IMR-90 (cell line): ENCODE data around the gene CEP70. TPM values are rescaled to one million over a fixed set of nuclear protein-coding genes. Genes with fewer than 3 reads are reported as not detected.

Experiments
- ATAC-seq: fragments of 200-7000 bp; cut with Tn5 transposase; 2 replicates; pipeline ENCODE4 v1.9.1; 2020; ENCODE audit warnings: low read depth, mild to moderate bottlenecking, moderate library complexity
- BruUV-seq: library from RNA; stranded (reverse); fragments of 400-500 nt; replicated peaks from 2 replicates; lab custom pipeline; 2021; lab: Mats Ljungman, UMichigan
- CTCF ChIA-PET: fragments of 300-600 bp; formaldehyde crosslinking; extraction: SDS; loops from one replicate; lab custom pipeline; 2021; ENCODE audit warnings: antibody characterized with exemption; lab: Yijun Ruan, JAX
- POLR2A ChIA-PET: fragments of 300-600 bp; sonication (Branson Sonifier 250); formaldehyde crosslinking; loops from one replicate; lab custom pipeline; 2022; ENCODE audit warnings: antibody characterized with exemption; ENCODE audit not compliant: unreplicated experiment; lab: Charles Lee
- DNase-seq: peaks from one replicate; pipeline ENCODE4 v3.0.0; 2013
- H2AFZ ChIP-seq: replicated peaks from 2 replicates; pipeline ENCODE3; 2013; ENCODE audit warnings: low read length, mild to moderate bottlenecking; ENCODE audit not compliant: poor library complexity
- H2AK5ac ChIP-seq: 2 replicates; pipeline ENCODE4 v1.6.1; 2013; ENCODE audit warnings: low read depth, low read length, inconsistent platforms
- H2AK9ac ChIP-seq: replicated peaks from 2 replicates; pipeline ENCODE3; 2013; ENCODE audit warnings: mild to moderate bottlenecking, low read depth, low read length, moderate library complexity; ENCODE audit not compliant: poor library complexity
- H2BK120ac ChIP-seq: 2 replicates; pipeline ENCODE4 v1.6.1; 2013; ENCODE audit warnings: low read depth, low read length, inconsistent platforms
- H2BK15ac ChIP-seq: 3 replicates; pipeline ENCODE4 v1.6.1; 2013; ENCODE audit warnings: low read depth, low read length, inconsistent platforms
- H2BK20ac ChIP-seq: 2 replicates; pipeline ENCODE4 v1.6.1; 2013; ENCODE audit warnings: low read depth, mild to moderate bottlenecking, inconsistent platforms, low read length, moderate library complexity
- H2BK5ac ChIP-seq: 2 replicates; pipeline ENCODE4 v1.6.1; 2013; ENCODE audit warnings: mild to moderate bottlenecking, low read depth, low read length, inconsistent platforms; ENCODE audit not compliant: poor library complexity, severe bottlenecking
- H3K14ac ChIP-seq: replicated peaks from 2 replicates; pipeline ENCODE4 v1.6.1; 2013; ENCODE audit warnings: low read depth, low read length, inconsistent platforms
- H3K18ac ChIP-seq: 2 replicates; pipeline ENCODE4 v1.6.1; 2013; ENCODE audit warnings: low read depth, low read length, control low read depth
- H3K23ac ChIP-seq: 2 replicates; pipeline ENCODE4 v1.6.1; 2013; ENCODE audit warnings: low read depth, low read length, inconsistent platforms
- H3K27ac ChIP-seq: 2 replicates; pipeline ENCODE4 v1.5.1; 2013; ENCODE audit warnings: mild to moderate bottlenecking, control low read depth, low read length; ENCODE audit not compliant: insufficient read depth
- H3K27me3 ChIP-seq: 2 replicates; pipeline ENCODE4 v1.6.1; 2013; ENCODE audit warnings: low read length; ENCODE audit not compliant: control insufficient read depth, insufficient read depth
- H3K36me3 ChIP-seq: 2 replicates; pipeline ENCODE4 v1.6.1; 2013; ENCODE audit warnings: low read length, mixed read lengths; ENCODE audit not compliant: control insufficient read depth, insufficient read depth
- H3K4ac ChIP-seq: 2 replicates; pipeline ENCODE4 v1.6.1; 2013; ENCODE audit warnings: low read depth, low read length, inconsistent platforms
- H3K4me1 ChIP-seq: 2 replicates; pipeline ENCODE4 v1.6.1; 2013; ENCODE audit warnings: low read length, mixed read lengths; ENCODE audit not compliant: control insufficient read depth, insufficient read depth
- H3K4me2 ChIP-seq: 2 replicates; pipeline ENCODE4 v1.6.1; 2013; ENCODE audit warnings: low read depth, mild to moderate bottlenecking, control low read depth, low read length, moderate library complexity
- H3K4me3 ChIP-seq: 2 replicates; pipeline ENCODE4 v1.5.1; 2013; ENCODE audit warnings: low read depth, mild to moderate bottlenecking, control low read depth, low read length, moderate library complexity; ENCODE audit not compliant: insufficient read depth
- H3K56ac ChIP-seq: 2 replicates; pipeline ENCODE4 v1.6.1; 2013; ENCODE audit warnings: low read length, inconsistent platforms; ENCODE audit not compliant: insufficient read depth; ENCODE audit errors: extremely low read depth
- H3K79me1 ChIP-seq, 2 experiments: 2 replicates each; pipeline ENCODE4 v1.6.1; 2013; ENCODE audit warnings: low read length in 2 of 2, inconsistent platforms in 1 of 2, low read depth in 1 of 2
- H3K9ac ChIP-seq: 2 replicates; pipeline ENCODE4 v1.6.1; 2013; ENCODE audit warnings: low read depth, low read length, control low read depth
- H3K9me1 ChIP-seq: 2 replicates; pipeline ENCODE4 v1.6.1; 2013; ENCODE audit warnings: low read length, inconsistent platforms; ENCODE audit not compliant: insufficient read depth
- H3K9me3 ChIP-seq: 2 replicates; pipeline ENCODE4 v1.6.1; 2013; ENCODE audit warnings: low read length; ENCODE audit not compliant: control insufficient read depth, insufficient read depth
- H4K20me1 ChIP-seq: 2 replicates; pipeline ENCODE4 v1.6.1; 2013; ENCODE audit warnings: low read length, inconsistent platforms; ENCODE audit not compliant: insufficient read depth
- H4K5ac ChIP-seq: 2 replicates; pipeline ENCODE4 v1.6.1; 2013; ENCODE audit warnings: mild to moderate bottlenecking, low read depth, low read length, control low read depth
- H4K8ac ChIP-seq, 2 experiments: 2 replicates each; pipeline ENCODE4 v1.6.1; 2013; ENCODE audit warnings: low read depth in 2 of 2, low read length in 2 of 2, control low read depth in 1 of 2, inconsistent platforms in 1 of 2
- H4K91ac ChIP-seq: 2 replicates; pipeline ENCODE4 v1.6.1; 2013; ENCODE audit warnings: low read depth, low read length, inconsistent platforms; ENCODE audit not compliant: insufficient read depth
- MAFK ChIP-seq: IDR thresholded peaks from 2 replicates; pipeline ENCODE4 v1.6.1; 2012; ENCODE audit warnings: low read depth, low read length, improper control_type of control experiment
- MAZ ChIP-seq: IDR thresholded peaks from 2 replicates; pipeline ENCODE4 v1.6.1; 2012; ENCODE audit warnings: low read depth, mild to moderate bottlenecking, low read length, improper control_type of control experiment, moderate library complexity, borderline replicate concordance
- WGBS, 2 experiments: methylation state at CpG; one replicate each; pipeline versions ENCODE4 v1.1.5 to v1.1.7; 2013; ENCODE audit warnings: missing lambda C conversion rate in 2 of 2; ENCODE audit not compliant: insufficient read length in 1 of 2; ENCODE audit errors: extremely low coverage in 2 of 2; 5-methylcytosine and 5-hydroxymethylcytosine counted together
- dilution Hi-C: fragments of 300-500 bp; cut with HindIII; formaldehyde crosslinking; loops from one replicate; pipeline ENCODE4 v1.14.3; 2018; ENCODE audit warnings: low sequenced_read_pairs; ENCODE audit not compliant: unreplicated experiment
- in situ Hi-C: fragments of 300-500 bp; cut with MboI; formaldehyde crosslinking; loops from 3 replicates; pipeline ENCODE4 v1.14.3; 2019; ENCODE audit warnings: low sequenced_read_pairs, inconsistent platforms, mixed read lengths
- intact Hi-C: fragments of 100-400 bp; cut with micrococcal nuclease; formaldehyde crosslinking; loops from 2 replicates; pipeline ENCODE4 v1.10.0; 2022
- polyA plus RNA-seq, 3 experiments: library from polyadenylated mRNA; depleted of rRNA; stranded (reverse); fragments of >200 nt; gene quantifications; 2 replicates each; pipeline ENCODE4 v1.2.3, GENCODE V29; 2012; ENCODE audit warnings: low replicate concordance in 1 of 3
- total RNA-seq: library from RNA; depleted of rRNA; stranded (reverse); fragments of >200 nt; gene quantifications from 2 replicates; pipeline ENCODE4 v1.2.3, GENCODE V29; 2012

The CEP70 gene
- total and polyA plus RNA-seq, 2 of the 4 experiments (the other 2 are of a cell fraction) = 4.6 to 11.1 TPM

DNA sequence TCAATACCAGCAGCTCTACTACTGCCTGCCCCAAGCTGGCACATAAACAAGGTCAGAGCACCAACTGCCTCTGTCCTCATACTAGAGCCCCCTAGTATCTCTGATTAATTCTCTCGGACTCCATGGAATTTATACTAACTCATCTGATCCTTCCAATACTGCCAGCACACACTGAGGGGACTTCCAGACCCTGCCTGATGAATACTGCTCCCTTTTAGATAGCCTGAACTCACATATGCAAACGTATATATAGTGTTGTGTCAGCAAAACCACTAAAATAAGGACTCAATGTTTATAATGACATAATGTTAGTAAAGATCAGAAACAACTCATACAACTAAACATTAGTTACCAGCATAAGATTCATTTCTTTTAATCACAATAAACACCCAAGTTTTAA, 25.0 kb downstream of the CEP70 start:
- no peaks in the 10 kb centered on the region for H4K20me1 ChIP-seq
- no peaks in the 10 kb centered on the region for H3K9me1 ChIP-seq
- no peak overlapping the region for H3K27ac ChIP-seq
- H3K18ac ChIP-seq = no peak overlapping the region
- no peak overlapping the region for H2BK120ac ChIP-seq
- no peak overlapping the region for H3K23ac ChIP-seq
- no peak overlapping the region for H3K4me2 ChIP-seq
- peaks cover 0 to 3% of the 10 kb centered on the region in 2 experiments; a peak in 1 of 4 replicates for H3K79me1 ChIP-seq
- no peak overlapping the region for H2BK15ac ChIP-seq
- peak; percentile 46 for ATAC-seq
- H4K91ac ChIP-seq = no peak overlapping the region
- H2BK20ac ChIP-seq = no peak overlapping the region
- dilution Hi-C loops = no loop called here
- H3K36me3 ChIP-seq = no peaks in the 10 kb centered on the region
- TF ChIP-seq MAZ (no peak), MAFK (peak; percentile 95)
- H2BK5ac ChIP-seq = no peak overlapping the region
- no peak overlapping the region for H3K9ac ChIP-seq
- no peak overlapping the region for H3K4ac ChIP-seq
- BruUV-seq = no TSS peak
- H3K4me1 ChIP-seq = no peaks in the 10 kb centered on the region
- no peak overlapping the region for H3K14ac ChIP-seq
- no peaks in the 10 kb centered on the region for H3K27me3 ChIP-seq
- H4K5ac ChIP-seq = no peak overlapping the region
- DNase-seq = peak; percentile 57
- intact Hi-C loops = no loop called here
- H3K4me3 ChIP-seq = no peak overlapping the region
- H3K9me3 ChIP-seq = peaks cover 2% of the 10 kb centered on the region; the same call in 1 of the 2 replicates
- no peak overlapping the region for H2AK9ac ChIP-seq
- H4K8ac ChIP-seq = no peak overlapping the region
- no CpG with 5 or more reads among the region's 2 CpGs for WGBS, 2 experiments
- POLR2A ChIA-PET = no interaction called here
- CTCF ChIA-PET = interaction anchor here (0.6 kb wide), 1 partner anchor 744 kb away, joined by 4 read pairs; no protein-coding TSS in a partner anchor
- H2AFZ ChIP-seq = no peak overlapping the region
- H2AK5ac ChIP-seq = no peak overlapping the region
- H3K56ac ChIP-seq = no peak overlapping the region
- in situ Hi-C loops = no loop called here
